HUES64 (cell line): Measurements from ENCODE around the gene RAB40C.
A peak's percentile ranks its signal among the peaks of the same experiment; 100 is the strongest.

Source experiments
- H3K27ac ChIP-seq: 2 replicates; pipeline ENCODE4 v1.7.0; 2013; ENCODE audit warnings: low read depth, low read length, inconsistent platforms
- H3K27me3 ChIP-seq: 2 replicates; pipeline ENCODE4 v1.6.1; 2013; ENCODE audit warnings: mild to moderate bottlenecking, low read length; ENCODE audit not compliant: insufficient read depth
- H3K36me3 ChIP-seq: 2 replicates; pipeline ENCODE4 v1.6.1; 2013; ENCODE audit warnings: mild to moderate bottlenecking, low read length; ENCODE audit not compliant: insufficient read depth
- H3K4me1 ChIP-seq: 2 replicates; pipeline ENCODE4 v1.6.1; 2013; ENCODE audit warnings: mild to moderate bottlenecking, low read length, moderate library complexity; ENCODE audit not compliant: insufficient read depth
- H3K4me3 ChIP-seq: 2 replicates; pipeline ENCODE4 v1.5.1; 2013; ENCODE audit warnings: mild to moderate bottlenecking, low read length, moderate library complexity
- H3K9ac ChIP-seq: 2 replicates; pipeline ENCODE4 v1.6.1; 2013; ENCODE audit warnings: mild to moderate bottlenecking, low read depth, low read length
- H3K9me3 ChIP-seq: 2 replicates; pipeline ENCODE4 v1.6.1; 2013; ENCODE audit warnings: low read depth, low read length; ENCODE audit not compliant: insufficient read depth
- WGBS: fragments of 150-250, 120-280 bp; methylation state at CpG from one replicate; pipeline ENCODE4 v1.1.7; 2013; ENCODE audit warnings: missing lambda C conversion rate; 5-methylcytosine and 5-hydroxymethylcytosine counted together

RAB40C gene

GRCh38 chr16:670485-671352 is 80.9 kb downstream of the RAB40C start:
- Histone ChIP-seq H3K4me1 (peaks cover 6% of the 10 kb centered on the region; the same call in 1 of the 2 replicates), H3K27ac (no peak overlapping the region), H3K36me3 (peaks cover 50% of the 10 kb centered on the region), H3K27me3 (peaks cover 5% of the 10 kb centered on the region; the same call in 1 of the 2 replicates), H3K9me3 (no peaks in the 10 kb centered on the region), H3K9ac (no peak overlapping the region), H3K4me3 (no peak overlapping the region)
- WGBS: 96% methylated on average over 52 of the region's 52 CpGs

GRCh38 chr16:671353-672131 is 81.7 kb downstream of the RAB40C start:
- Histone ChIP-seq H3K27me3 (peaks cover 5% of the 10 kb centered on the region; the same call in 1 of the 2 replicates), H3K9me3 (no peaks in the 10 kb centered on the region), H3K9ac (no peak overlapping the region), H3K27ac (no peak overlapping the region), H3K36me3 (peaks cover 50% of the 10 kb centered on the region), H3K4me1 (peaks cover 6% of the 10 kb centered on the region; the same call in 1 of the 2 replicates), H3K4me3 (no peak overlapping the region)
- 97% methylated on average over 40 of the region's 40 CpGs for WGBS

- Histone ChIP-seq H3K4me3 (no peak overlapping the region), H3K27me3 (peaks cover 5% of the 10 kb centered on the region; the same call in 1 of the 2 replicates), H3K9ac (no peak overlapping the region), H3K36me3 (peaks cover 50% of the 10 kb centered on the region), H3K27ac (no peak overlapping the region), H3K9me3 (no peaks in the 10 kb centered on the region), H3K4me1 (peaks cover 6% of the 10 kb centered on the region; the same call in 1 of the 2 replicates)
- WGBS: 95% methylated on average over 19 of the region's 19 CpGs
These were observed 82.5 kb downstream of the RAB40C start for GRCh38 chr16:672371-672770.

- 95% methylated on average over 21 of the region's 21 CpGs for WGBS
- H3K27me3 ChIP-seq: peaks cover 5% of the 10 kb centered on the region; the same call in 1 of the 2 replicates
- H3K9ac ChIP-seq: no peak overlapping the region
- no peaks in the 10 kb centered on the region for H3K9me3 ChIP-seq
- H3K27ac ChIP-seq: no peak overlapping the region
- no peak overlapping the region for H3K4me3 ChIP-seq
- peaks cover 50% of the 10 kb centered on the region for H3K36me3 ChIP-seq
- peaks cover 6% of the 10 kb centered on the region; the same call in 1 of the 2 replicates for H3K4me1 ChIP-seq
These were observed 83.0 kb downstream of the RAB40C start for GRCh38 chr16:672851-673250.

- peaks cover 6% of the 10 kb centered on the region; the same call in 1 of the 2 replicates for H3K4me1 ChIP-seq
- no peak overlapping the region for H3K9ac ChIP-seq
- peaks cover 5% of the 10 kb centered on the region; the same call in 1 of the 2 replicates for H3K27me3 ChIP-seq
- no peak overlapping the region for H3K27ac ChIP-seq
- peaks cover 50% of the 10 kb centered on the region for H3K36me3 ChIP-seq
- H3K9me3 ChIP-seq: no peaks in the 10 kb centered on the region
- no peak overlapping the region for H3K4me3 ChIP-seq
- WGBS: 95% methylated on average over 18 of the region's 18 CpGs
These were observed 83.6 kb downstream of the RAB40C start for GRCh38 chr16:673399-673991.

GRCh38 chr16:674214-674881 is 84.5 kb downstream of the RAB40C start:
- WGBS: 88% methylated on average over 22 of the region's 22 CpGs
- H3K36me3 ChIP-seq: peaks cover 49% of the 10 kb centered on the region
- peaks cover 6% of the 10 kb centered on the region; the same call in 1 of the 2 replicates for H3K4me1 ChIP-seq
- H3K9me3 ChIP-seq: no peaks in the 10 kb centered on the region
- H3K27ac ChIP-seq: peak overlapping the region; percentile 35; the same call in 1 of the 2 replicates
- peaks cover 5% of the 10 kb centered on the region; the same call in 1 of the 2 replicates for H3K27me3 ChIP-seq
- peak overlapping the region; percentile 61; the same call in 1 of the 2 replicates for H3K4me3 ChIP-seq
- H3K9ac ChIP-seq: no peak overlapping the region; the same call in 1 of the 2 replicates

- Histone ChIP-seq H3K9me3 (no peaks in the 10 kb centered on the region), H3K27ac (peak within 1 kb of the TSS; percentile 35; the same call in 1 of the 2 replicates), H3K36me3 (peaks cover 40% of the 10 kb centered on the region), H3K4me3 (peak within 1 kb of the TSS; percentile 61), H3K27me3 (peaks cover 5% of the 10 kb centered on the region; the same call in 1 of the 2 replicates), H3K9ac (peak within 1 kb of the TSS; percentile 66; the same call in 1 of the 2 replicates), H3K4me1 (peaks cover 6% of the 10 kb centered on the region; the same call in 1 of the 2 replicates)
- WGBS: 4% methylated on average over 73 of the region's 73 CpGs
These were observed 85.4 kb downstream of the RAB40C start, which contains the start of gene RHBDL1 for GRCh38 chr16:674968-675883. TSS of gene RHBDL1 (plus strand) at chr16:675671. CDS start at chr16:675791, 120 bp downstream.

- Histone ChIP-seq H3K4me3 (peak overlapping the region; percentile 61), H3K9me3 (no peaks in the 10 kb centered on the region), H3K27ac (no peak overlapping the region), H3K4me1 (peaks cover 6% of the 10 kb centered on the region; the same call in 1 of the 2 replicates), H3K27me3 (peaks cover 5% of the 10 kb centered on the region; the same call in 1 of the 2 replicates), H3K36me3 (peaks cover 32% of the 10 kb centered on the region), H3K9ac (peak overlapping the region; percentile 66; the same call in 1 of the 2 replicates)
- WGBS: 65% methylated on average over 24 of the region's 25 CpGs
These were observed 86.2 kb downstream of the RAB40C start for GRCh38 chr16:675884-676564.

GRCh38 chr16:676565-676902 is 86.7 kb downstream of the RAB40C start:
- Histone ChIP-seq H3K9ac (no peak overlapping the region), H3K4me1 (peaks cover 10% of the 10 kb centered on the region; the same call in 1 of the 2 replicates), H3K36me3 (peaks cover 30% of the 10 kb centered on the region), H3K9me3 (no peaks in the 10 kb centered on the region), H3K27me3 (peaks cover 5% of the 10 kb centered on the region; the same call in 1 of the 2 replicates), H3K4me3 (no peak overlapping the region), H3K27ac (no peak overlapping the region)
- 93% methylated on average over 21 of the region's 21 CpGs for WGBS
